Natural killer cell treated with Interleukin-12 subunit alpha and Interleukin-12 subunit beta and Interleukin-15 and Interleukin-18, amount 100 ng/mL, for 72 hours (primary cell): ENCODE measurements around the gene GHRHR. TPM values are rescaled to one million over a fixed set of nuclear protein-coding genes. Genes with fewer than 3 reads are reported as not detected.

Experiments used
- ATAC-seq, 2 donors: fragments of 150-1000 bp; cut with Tn5 transposase in 1 of 2; sonication (Bioruptor Pico), chemical (Tn5 transposase) in 1 of 2; 2 replicates each; pipeline ENCODE4 v1.10.0; 2021
- DNase-seq: peaks from one replicate; pipeline ENCODE4 v3.0.0; 2022; ENCODE audit warnings: low spot score
- H3K27ac Mint-ChIP-seq, 2 donors: 1 replicate in 1 of 2; 2 replicates in 1 of 2; pipeline ENCODE4 v1.8.0; 2022; ENCODE audit warnings: mixed read lengths in 2 of 2, mild to moderate bottlenecking in 1 of 2, moderate library complexity in 1 of 2
- H3K27me3 Mint-ChIP-seq, 2 donors: 1 replicate in 1 of 2; 2 replicates in 1 of 2; pipeline ENCODE4 v1.8.0; 2022; ENCODE audit warnings: mixed read lengths in 2 of 2
- H3K36me3 Mint-ChIP-seq: one replicate; pipeline ENCODE4 v1.8.0; 2022; ENCODE audit warnings: mixed read lengths
- H3K4me1 Mint-ChIP-seq, 2 donors: 1 replicate in 1 of 2; 2 replicates in 1 of 2; pipeline ENCODE4 v1.8.0; 2022; ENCODE audit warnings: low read depth in 2 of 2, mixed read lengths in 2 of 2, mild to moderate bottlenecking in 1 of 2
- H3K4me3 Mint-ChIP-seq: one replicate; pipeline ENCODE4 v1.8.0; 2022; ENCODE audit warnings: mixed read lengths
- H3K9me3 Mint-ChIP-seq: 2 replicates; pipeline ENCODE4 v1.8.0; 2022; ENCODE audit warnings: mixed read lengths
- total RNA-seq, 2 donors: library from RNA; stranded (reverse); gene quantifications; one replicate each; pipeline ENCODE4 v1.2.3, GENCODE V29; 2022

GHRHR gene
- total RNA-seq, 2 donors from 2014 or later = not detected

DNA sequence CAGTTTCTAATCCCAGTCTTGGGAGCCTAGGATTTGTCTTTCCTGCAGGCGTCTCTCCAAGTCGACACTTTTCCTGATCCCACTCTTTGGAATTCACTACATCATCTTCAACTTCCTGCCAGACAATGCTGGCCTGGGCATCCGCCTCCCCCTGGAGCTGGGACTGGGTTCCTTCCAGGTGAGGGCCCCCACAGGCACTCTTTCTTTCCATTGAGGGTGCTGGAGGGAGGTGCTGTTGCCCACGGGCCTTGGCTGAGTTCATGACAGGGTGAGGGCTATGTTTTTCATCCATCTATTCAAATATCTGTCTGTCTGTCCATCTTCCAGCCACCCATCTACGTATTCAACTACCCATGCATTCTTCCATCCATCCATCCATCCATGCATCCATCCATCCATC lies 12.6 kb downstream of the GHRHR start:
- Mint-ChIP-seq H3K4me1 (peaks cover 0 to 4% of the 10 kb centered on the region in 2 donors), H3K27ac (no peak overlapping the region), H3K27me3 (peaks cover 17 to 56% of the 10 kb centered on the region in 2 donors), H3K4me3 (no peak overlapping the region), H3K9me3 (no peaks in the 10 kb centered on the region), H3K36me3 (no peaks in the 10 kb centered on the region)
- no peak for DNase-seq
- ATAC-seq = no peak

DNA sequence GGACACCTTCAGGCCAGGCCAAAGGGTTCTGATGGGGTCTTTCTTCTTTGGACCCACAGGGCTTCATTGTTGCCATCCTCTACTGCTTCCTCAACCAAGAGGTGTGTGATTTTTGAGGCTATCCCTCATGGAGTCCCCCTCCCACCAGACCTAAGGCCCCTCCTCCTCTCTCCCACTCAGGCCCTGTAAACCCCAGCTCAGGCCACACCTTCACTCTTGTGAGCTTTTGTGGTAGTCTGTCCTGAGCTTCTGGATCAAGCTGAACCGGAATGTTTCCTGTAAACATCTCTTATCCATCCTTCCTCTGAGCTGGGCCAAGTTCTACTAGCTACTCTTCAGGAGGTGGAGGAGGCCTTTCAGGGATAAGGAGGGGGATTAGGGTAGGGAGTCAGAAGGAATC lies 13.5 kb downstream of the GHRHR start:
- no peaks in the 10 kb centered on the region for H3K36me3 Mint-ChIP-seq
- DNase-seq (no peak), ATAC-seq (no peak)
- no peak overlapping the region for H3K27ac Mint-ChIP-seq
- peaks cover 0 to 4% of the 10 kb centered on the region in 2 donors for H3K4me1 Mint-ChIP-seq
- no peak overlapping the region for H3K4me3 Mint-ChIP-seq
- peaks cover 15 to 48% of the 10 kb centered on the region in 2 donors for H3K27me3 Mint-ChIP-seq
- H3K9me3 Mint-ChIP-seq = no peaks in the 10 kb centered on the region

DNA sequence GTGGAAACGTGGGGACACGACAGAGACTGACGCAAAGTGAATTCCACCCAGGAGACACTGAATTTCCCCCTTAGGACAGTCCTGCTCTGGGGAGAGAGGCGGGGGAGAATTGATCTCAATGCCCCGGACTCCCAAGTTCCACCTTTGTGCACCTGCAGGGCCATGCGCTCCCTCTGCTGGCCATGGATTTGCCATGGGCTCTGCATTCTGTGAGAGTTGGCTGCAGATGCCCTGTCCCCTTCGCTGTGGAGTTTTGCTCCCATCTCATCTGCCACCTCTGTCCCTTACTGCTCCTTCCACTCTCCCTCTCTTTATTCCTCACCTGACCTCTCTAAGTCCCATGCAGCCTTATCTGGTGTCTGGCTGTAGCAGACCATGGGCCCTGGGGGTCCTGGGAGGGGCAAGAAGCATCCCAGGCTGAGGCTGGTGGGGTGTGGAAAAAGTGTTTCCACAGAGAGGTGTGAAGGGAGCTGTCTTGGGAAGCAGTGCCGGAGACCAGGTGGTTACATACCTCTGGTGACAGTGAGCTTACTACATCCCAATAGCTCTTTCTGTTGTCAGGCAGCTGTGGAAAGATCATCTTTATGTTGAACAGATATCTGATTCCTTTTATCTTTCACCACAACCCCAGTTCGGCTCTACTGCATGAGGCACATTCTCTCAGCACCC lies 14.3 kb downstream of the GHRHR start:
- Mint-ChIP-seq H3K27me3 (peaks cover 11 to 40% of the 10 kb centered on the region in 2 donors), H3K9me3 (no peaks in the 10 kb centered on the region), H3K4me1 (peaks cover 0 to 4% of the 10 kb centered on the region in 2 donors), H3K36me3 (no peaks in the 10 kb centered on the region), H3K4me3 (no peak overlapping the region), H3K27ac (no peak overlapping the region)
- ATAC-seq (peak in 1 of 2 donors; percentile 15), DNase-seq (no peak)

DNA sequence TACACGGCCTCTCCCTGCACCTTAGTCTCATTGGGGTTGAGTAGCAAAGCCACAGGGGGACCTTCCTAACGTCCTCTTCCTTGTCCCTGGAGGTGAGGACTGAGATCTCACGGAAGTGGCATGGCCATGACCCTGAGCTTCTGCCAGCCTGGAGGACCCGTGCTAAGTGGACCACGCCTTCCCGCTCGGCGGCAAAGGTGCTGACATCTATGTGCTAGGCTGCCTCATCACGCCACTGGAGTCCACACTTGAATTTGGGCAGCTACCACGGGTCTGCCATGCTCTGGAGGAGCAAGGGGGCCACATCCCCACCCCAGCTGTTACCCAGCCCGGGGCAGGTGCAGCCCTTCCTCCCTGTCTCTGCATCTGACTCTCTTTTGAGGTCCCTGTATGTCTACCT lies 15.3 kb downstream of the GHRHR start:
- Mint-ChIP-seq H3K36me3 (no peaks in the 10 kb centered on the region), H3K4me3 (no peak overlapping the region), H3K4me1 (peaks cover 4 to 11% of the 10 kb centered on the region in 2 donors), H3K9me3 (no peaks in the 10 kb centered on the region), H3K27me3 (peaks cover 12 to 35% of the 10 kb centered on the region in 2 donors), H3K27ac (no peak overlapping the region)
- no peak for DNase-seq
- ATAC-seq = no peak

DNA sequence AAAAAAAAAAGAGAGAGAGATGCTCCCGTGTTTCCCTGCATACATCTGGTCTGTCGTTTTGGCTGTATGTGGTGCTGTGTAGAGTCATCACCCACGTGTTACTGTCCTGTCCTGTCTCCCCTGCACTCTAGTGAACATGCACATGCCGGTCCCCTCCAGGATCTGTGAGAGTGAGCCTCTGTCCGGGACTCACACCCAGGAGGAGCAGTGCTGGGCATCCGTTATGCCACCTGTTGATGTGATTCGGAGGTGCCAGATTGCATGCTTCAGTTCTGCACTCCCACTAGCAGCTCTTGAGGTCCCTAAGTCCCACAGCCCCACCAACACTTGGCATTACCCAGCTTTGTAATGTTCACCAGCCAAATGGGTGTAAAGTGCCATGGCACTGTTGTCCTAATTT lies 16.4 kb downstream of the GHRHR start:
- Mint-ChIP-seq H3K4me1 (peaks cover 4 to 7% of the 10 kb centered on the region in 2 donors), H3K4me3 (no peak overlapping the region), H3K36me3 (no peaks in the 10 kb centered on the region), H3K9me3 (no peaks in the 10 kb centered on the region), H3K27me3 (peaks cover 12 to 35% of the 10 kb centered on the region in 2 donors), H3K27ac (no peak overlapping the region)
- ATAC-seq = no peak
- DNase-seq = no peak

DNA sequence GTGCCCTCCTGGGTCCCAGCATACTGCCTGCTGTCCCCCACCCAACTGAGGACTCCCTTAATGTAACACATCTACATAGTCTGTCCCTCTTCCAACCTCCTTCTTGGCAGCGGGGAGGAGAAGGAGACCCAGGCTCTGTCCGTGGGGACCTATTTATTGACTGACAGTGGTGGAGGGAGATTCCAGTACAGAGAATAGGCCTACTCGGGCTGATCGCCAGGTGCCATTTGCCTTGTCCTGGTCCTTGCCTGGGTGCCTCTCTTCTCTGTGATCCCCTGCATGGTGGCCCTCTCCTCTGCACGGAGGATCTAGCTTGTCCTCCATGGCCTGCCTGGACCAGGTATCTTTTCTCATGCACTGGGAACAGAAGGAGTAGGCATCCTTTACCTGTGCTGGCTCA lies 17.0 kb downstream of the GHRHR start:
- Mint-ChIP-seq H3K27ac (no peak overlapping the region), H3K36me3 (no peaks in the 10 kb centered on the region), H3K27me3 (peaks cover 14 to 38% of the 10 kb centered on the region in 2 donors), H3K4me3 (no peak overlapping the region), H3K4me1 (peaks cover 4 to 7% of the 10 kb centered on the region in 2 donors), H3K9me3 (no peaks in the 10 kb centered on the region)
- ATAC-seq = no peak
- DNase-seq = no peak

DNA sequence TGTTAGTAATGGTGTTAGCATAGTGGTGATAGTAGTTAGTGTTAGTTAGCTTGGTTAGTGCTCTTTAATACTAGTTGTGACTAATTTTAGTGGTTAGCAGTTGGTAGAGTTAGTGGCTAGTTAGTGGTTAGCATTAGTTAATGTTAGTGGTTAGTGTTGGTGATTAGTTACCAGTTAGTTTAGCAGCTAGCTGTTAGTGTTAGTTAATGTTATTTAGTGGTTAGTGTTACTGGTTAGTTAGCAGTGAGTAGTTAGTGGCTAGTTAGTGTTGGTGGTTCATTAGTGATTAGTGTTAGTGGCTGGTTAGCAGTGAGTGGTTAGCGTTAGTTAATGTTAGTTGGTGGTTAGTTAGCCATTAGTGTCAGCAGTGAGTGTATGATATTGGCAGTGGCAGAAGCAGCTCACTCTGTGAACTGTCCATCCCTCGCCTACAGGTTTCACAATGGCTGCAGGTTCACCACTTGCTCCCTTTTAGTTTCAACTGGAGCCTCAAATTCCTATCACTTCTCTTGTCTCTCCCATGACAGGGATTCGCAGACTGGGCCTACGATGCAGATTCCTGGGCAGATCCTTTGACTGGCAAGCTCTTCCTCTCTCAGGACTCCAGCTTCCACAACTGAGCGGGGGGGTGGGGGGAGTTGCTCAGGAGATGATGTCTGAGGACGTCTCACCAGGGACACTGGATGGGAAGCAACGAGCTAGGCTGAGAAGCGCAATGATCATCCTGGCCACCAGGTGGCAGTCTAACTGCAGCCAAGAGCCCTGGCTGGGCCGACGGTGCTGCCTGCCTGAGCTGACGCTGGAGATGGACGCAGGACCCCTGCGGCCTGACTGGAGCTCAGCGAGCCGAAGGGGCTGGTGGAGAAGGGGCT lies 19.5 kb downstream of the GHRHR start:
- ATAC-seq (peak; percentile 73 to 80), DNase-seq (peak; percentile 71)
- no peak overlapping the region for H3K4me3 Mint-ChIP-seq
- no peak overlapping the region for H3K27ac Mint-ChIP-seq
- no peaks in the 10 kb centered on the region for H3K36me3 Mint-ChIP-seq
- peaks cover 28 to 35% of the 10 kb centered on the region in 2 donors for H3K27me3 Mint-ChIP-seq
- H3K4me1 Mint-ChIP-seq = peaks cover 7 to 11% of the 10 kb centered on the region in 2 donors
- H3K9me3 Mint-ChIP-seq = no peaks in the 10 kb centered on the region

DNA sequence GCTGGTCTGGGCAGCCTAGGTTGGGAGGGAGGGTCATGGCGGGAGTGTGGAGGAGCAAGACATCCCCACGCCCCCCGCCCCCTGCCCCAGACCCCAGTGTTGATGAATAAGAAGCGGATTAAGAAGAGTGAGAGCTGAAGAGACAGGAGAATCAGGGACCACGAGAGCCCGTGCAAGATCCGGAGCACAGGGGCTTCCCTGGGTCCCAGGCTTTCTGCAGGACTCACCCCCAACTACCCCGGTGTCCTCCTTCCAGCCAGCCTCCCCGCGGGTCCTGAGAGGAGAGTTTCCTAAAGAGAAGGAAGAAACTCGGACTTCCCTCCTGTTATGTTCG lies 20.1 kb downstream of the GHRHR start:
- H3K4me3 Mint-ChIP-seq = no peak overlapping the region
- no peaks in the 10 kb centered on the region for H3K9me3 Mint-ChIP-seq
- H3K27ac Mint-ChIP-seq = no peak overlapping the region
- H3K4me1 Mint-ChIP-seq = peaks cover 7 to 11% of the 10 kb centered on the region in 2 donors
- H3K27me3 Mint-ChIP-seq = peaks cover 28 to 35% of the 10 kb centered on the region in 2 donors
- H3K36me3 Mint-ChIP-seq = no peaks in the 10 kb centered on the region
- ATAC-seq (no peak), DNase-seq (no peak)

DNA sequence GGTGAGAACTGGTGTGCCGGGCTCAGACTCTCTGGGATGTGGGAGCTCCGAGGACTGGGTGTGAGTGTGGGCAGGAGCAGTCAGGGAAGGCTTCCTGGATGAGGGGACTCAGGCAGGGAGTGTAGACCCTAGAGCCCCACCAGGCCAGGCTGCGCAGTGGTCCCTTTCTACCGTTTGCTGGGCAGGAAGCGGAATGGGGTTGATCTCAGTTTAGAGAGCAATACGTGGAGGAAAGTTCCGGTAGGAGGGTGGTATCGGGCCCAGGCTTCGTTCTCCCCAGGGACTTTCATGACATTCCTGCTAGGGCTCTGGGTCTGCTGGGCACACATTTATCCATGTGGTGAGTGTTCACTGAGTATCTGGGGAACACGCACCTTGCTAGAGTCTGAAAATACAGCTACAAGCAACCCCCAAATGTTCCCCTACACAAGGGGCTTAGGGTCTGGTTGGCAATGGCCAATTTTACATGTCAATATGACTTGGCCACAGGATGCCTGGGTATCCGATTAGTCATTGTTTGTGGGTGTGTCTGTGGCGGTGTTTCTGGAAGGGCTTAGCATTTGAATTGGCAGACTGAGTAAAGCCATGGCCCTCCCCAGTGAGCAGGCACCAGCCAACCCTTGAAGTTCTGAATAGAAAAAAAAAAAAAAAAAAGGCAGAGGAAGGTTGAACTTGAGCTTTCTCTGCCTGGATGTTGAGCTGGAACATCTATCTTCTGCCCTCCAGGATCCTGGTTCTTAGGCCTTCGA lies 20.8 kb downstream of the GHRHR start:
- no peak for DNase-seq
- ATAC-seq = no peak
- no peak overlapping the region for H3K4me3 Mint-ChIP-seq
- H3K27me3 Mint-ChIP-seq = peaks cover 28 to 30% of the 10 kb centered on the region in 2 donors
- no peaks in the 10 kb centered on the region for H3K9me3 Mint-ChIP-seq
- no peaks in the 10 kb centered on the region for H3K36me3 Mint-ChIP-seq
- H3K27ac Mint-ChIP-seq = no peak overlapping the region
- peaks cover 7 to 11% of the 10 kb centered on the region in 2 donors for H3K4me1 Mint-ChIP-seq

DNA sequence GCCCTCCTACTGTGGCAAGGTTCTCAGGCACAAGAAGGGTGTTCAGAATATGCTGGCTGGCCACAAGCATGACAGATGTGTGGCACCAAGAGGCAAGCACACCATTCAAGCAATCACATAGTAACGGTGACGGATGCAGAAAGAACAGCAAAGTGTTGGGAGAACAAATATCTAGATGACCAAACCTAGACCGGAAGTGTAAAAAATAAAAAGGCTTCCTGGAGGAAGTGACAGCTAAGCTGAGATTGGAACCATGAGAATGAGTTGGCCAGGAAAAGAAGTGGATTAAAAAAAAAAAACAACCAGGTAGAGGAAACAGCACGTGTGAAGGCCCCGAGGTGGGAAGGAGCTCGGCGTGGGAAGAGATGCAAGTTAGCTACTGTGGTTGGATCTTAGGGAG lies 22.0 kb downstream of the GHRHR start:
- DNase-seq (no peak), ATAC-seq (no peak)
- Mint-ChIP-seq H3K9me3 (no peaks in the 10 kb centered on the region), H3K36me3 (no peaks in the 10 kb centered on the region), H3K27ac (no peak overlapping the region), H3K4me1 (peaks cover 7 to 11% of the 10 kb centered on the region in 2 donors), H3K27me3 (peaks cover 22 to 26% of the 10 kb centered on the region in 2 donors), H3K4me3 (no peak overlapping the region)

DNA sequence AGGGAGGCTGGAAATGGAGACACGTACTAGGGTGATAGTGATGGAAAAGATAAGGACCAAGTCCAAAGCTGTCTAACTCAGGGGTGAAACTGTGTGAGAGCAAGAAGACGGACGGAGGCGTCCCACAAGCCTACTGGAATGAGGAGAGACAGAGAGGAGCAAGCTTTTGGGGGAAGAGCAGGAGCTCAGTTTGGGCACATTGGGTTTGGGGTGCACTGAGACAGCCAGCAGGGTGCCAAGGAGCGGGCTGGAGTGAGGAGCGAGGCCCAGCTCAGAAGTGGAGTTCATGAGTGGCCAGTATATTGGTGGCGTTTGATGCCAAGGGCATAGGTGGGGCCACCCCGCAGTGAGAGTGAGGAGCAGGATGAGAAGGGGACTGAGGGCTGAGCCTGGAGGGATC lies 22.6 kb downstream of the GHRHR start:
- no peak overlapping the region for H3K4me3 Mint-ChIP-seq

DNA sequence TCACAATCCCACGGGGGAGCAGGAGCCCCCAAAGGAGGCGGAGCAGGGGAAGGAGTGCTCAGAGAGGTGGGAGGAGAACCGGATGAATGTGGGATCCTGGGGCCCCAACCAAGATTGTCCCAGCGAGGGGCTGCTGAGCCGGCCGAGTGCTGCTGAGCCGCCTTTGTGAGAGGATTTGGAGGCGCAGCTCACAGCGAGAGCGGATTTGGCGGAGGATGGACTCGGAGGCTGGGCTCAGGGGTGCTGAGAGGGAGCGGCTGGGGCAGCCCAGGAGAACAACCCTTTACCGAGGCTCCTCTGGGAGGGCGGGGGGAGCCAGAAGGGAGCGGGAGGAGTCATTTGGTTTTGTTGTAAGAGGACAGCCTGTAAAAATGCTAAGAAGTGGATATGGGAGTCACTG lies 23.0 kb downstream of the GHRHR start:
- H3K27me3 Mint-ChIP-seq = peaks cover 20 to 26% of the 10 kb centered on the region in 2 donors
- no peaks in the 10 kb centered on the region for H3K9me3 Mint-ChIP-seq
- H3K4me1 Mint-ChIP-seq = peaks cover 7 to 11% of the 10 kb centered on the region in 2 donors
- DNase-seq (peak; percentile 44), ATAC-seq (no peak)
- no peaks in the 10 kb centered on the region for H3K36me3 Mint-ChIP-seq
- no peak overlapping the region for H3K27ac Mint-ChIP-seq
- H3K4me3 Mint-ChIP-seq = no peak overlapping the region

More for the DNA sequence above, 22.6 kb downstream of the GHRHR start:
- H3K27ac Mint-ChIP-seq = no peak overlapping the region
- peaks cover 7 to 11% of the 10 kb centered on the region in 2 donors for H3K4me1 Mint-ChIP-seq
- DNase-seq (peak; percentile 38), ATAC-seq (no peak)
- peaks cover 20 to 26% of the 10 kb centered on the region in 2 donors for H3K27me3 Mint-ChIP-seq
- no peaks in the 10 kb centered on the region for H3K9me3 Mint-ChIP-seq
- no peaks in the 10 kb centered on the region for H3K36me3 Mint-ChIP-seq

DNA sequence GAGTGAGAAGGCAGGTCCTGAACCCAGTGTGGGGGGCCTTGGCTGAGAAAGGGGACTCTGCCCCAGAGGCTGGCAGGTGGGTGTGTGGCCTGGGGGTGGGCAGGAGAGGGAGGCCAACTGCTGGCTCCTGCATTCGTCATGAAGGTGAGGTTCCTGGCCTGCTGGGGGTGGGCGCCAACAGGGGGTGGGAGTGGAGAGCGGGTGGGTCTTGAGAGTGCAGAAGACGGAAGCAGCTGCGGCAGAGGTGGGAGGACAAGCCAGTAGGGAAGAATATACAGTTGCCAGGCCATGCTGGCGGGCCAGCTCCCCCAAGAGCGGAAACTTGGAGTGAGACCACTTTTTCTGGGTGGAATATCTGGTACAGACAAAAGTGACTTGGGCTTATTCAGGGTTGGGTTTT lies 23.4 kb downstream of the GHRHR start:
- Mint-ChIP-seq H3K27me3 (peaks cover 20 to 26% of the 10 kb centered on the region in 2 donors), H3K27ac (no peak overlapping the region), H3K4me1 (peaks cover 7 to 11% of the 10 kb centered on the region in 2 donors), H3K36me3 (no peaks in the 10 kb centered on the region), H3K4me3 (no peak overlapping the region), H3K9me3 (no peaks in the 10 kb centered on the region)
- DNase-seq (no peak), ATAC-seq (no peak)
